SK-N-SH treated with all-trans-retinoic acid at 6 μM for 48 hours (cell line): ENCODE data around the gene OR4C5.
"Not testable (repeated sequence)": the region's sequence is repeated elsewhere in the genome, so short reads cannot be mapped to it uniquely, and the experiment has no call there.

Experiments
- ATAC-seq: fragments of 200-7000 bp; cut with Tn5 transposase; 3 replicates; pipeline ENCODE4 v1.9.1; 2020; ENCODE audit warnings: mild to moderate bottlenecking, moderate library complexity
- ARNTL ChIP-seq: fragments of 450-650 bp; formaldehyde crosslinking; IDR thresholded peaks from 2 replicates; pipeline ENCODE4 v1.5.0; 2020; ENCODE audit warnings: low read depth, mild to moderate bottlenecking, moderate library complexity, borderline replicate concordance
- BACH2 ChIP-seq: fragments of 250-450 bp; sonication (Bioruptor Pico); IDR thresholded peaks from 2 replicates; pipeline ENCODE4 v1.9.0; 2021; ENCODE audit warnings: mild to moderate bottlenecking, borderline replicate concordance
- CSDC2 ChIP-seq: fragments of 250-450 bp; sonication (Bioruptor Pico); IDR thresholded peaks from 2 replicates; pipeline ENCODE4 v1.5.0; 2020; ENCODE audit warnings: mild to moderate bottlenecking, moderate library complexity
- ESRRG ChIP-seq: fragments of 250-450 bp; sonication (Bioruptor Pico); IDR thresholded peaks from 2 replicates; pipeline ENCODE4 v1.6.1; 2021; ENCODE audit warnings: mild to moderate bottlenecking
- ISL1 ChIP-seq: fragments of 250-450 bp; sonication (Bioruptor Pico); IDR thresholded peaks from 2 replicates; pipeline ENCODE4 v2.1.2; 2022; ENCODE audit warnings: mild to moderate bottlenecking, moderate library complexity
- OSR1 ChIP-seq: fragments of 250-450 bp; sonication (Bioruptor Pico); IDR thresholded peaks from 2 replicates; pipeline ENCODE4 v1.8.0; 2022; ENCODE audit warnings: moderate library complexity, mild to moderate bottlenecking, inconsistent platforms
- RARB ChIP-seq: fragments of 250-450 bp; sonication (Bioruptor Pico); IDR thresholded peaks from 2 replicates; pipeline ENCODE4 v1.8.0; 2021; ENCODE audit warnings: mild to moderate bottlenecking, moderate library complexity
- SNAI2 ChIP-seq: fragments of 250-450 bp; sonication (Bioruptor Pico); IDR thresholded peaks from 2 replicates; pipeline ENCODE4 v1.5.0; 2020; ENCODE audit warnings: mild to moderate bottlenecking, moderate library complexity
- TCF4 ChIP-seq: fragments of 250-450 bp; sonication (Bioruptor Pico); IDR thresholded peaks from 2 replicates; pipeline ENCODE4 v1.8.0; 2021; ENCODE audit warnings: mild to moderate bottlenecking, moderate library complexity, borderline replicate concordance
- TOX ChIP-seq: fragments of 250-450 bp; sonication (Bioruptor Pico); IDR thresholded peaks from 2 replicates; pipeline ENCODE4 v1.8.0; 2021; ENCODE audit warnings: mild to moderate bottlenecking, moderate library complexity, borderline replicate concordance
- ZC3H10 ChIP-seq: fragments of 250-450 bp; sonication (Bioruptor Pico); IDR thresholded peaks from 2 replicates; pipeline ENCODE4 v1.5.1; 2021; ENCODE audit warnings: mild to moderate bottlenecking, moderate library complexity
- ZFP3 ChIP-seq: fragments of 250-450 bp; sonication (Bioruptor Pico); IDR thresholded peaks from 2 replicates; pipeline ENCODE4 v1.5.0; 2020; ENCODE audit warnings: mild to moderate bottlenecking, moderate library complexity
- ZFP30 ChIP-seq: fragments of 450-650 bp; formaldehyde crosslinking; IDR thresholded peaks from 2 replicates; pipeline ENCODE4 v1.5.0; 2022; ENCODE audit warnings: mild to moderate bottlenecking, moderate library complexity
- ZNF8 ChIP-seq: fragments of 450-650 bp; formaldehyde crosslinking; IDR thresholded peaks from 2 replicates; pipeline ENCODE4 v1.5.0; 2020; ENCODE audit warnings: mild to moderate bottlenecking, moderate library complexity
- TF ChIP-seq, protein P1 (sequence below): fragments of 250-450 bp; sonication (Bioruptor Pico); IDR thresholded peaks from 2 replicates; pipeline ENCODE4 v1.8.0; 2021; ENCODE audit warnings: low read depth, mild to moderate bottlenecking, moderate library complexity, borderline replicate concordance
- TF ChIP-seq, protein P2 (sequence below): fragments of 250-450 bp; sonication (Bioruptor Pico); IDR thresholded peaks from 2 replicates; pipeline ENCODE4 v1.5.1; 2020; ENCODE audit warnings: low read depth, mild to moderate bottlenecking, moderate library complexity
- TF ChIP-seq, protein P3 (sequence below): fragments of 250-450 bp; sonication (Bioruptor Pico); IDR thresholded peaks from 2 replicates; pipeline ENCODE4 v1.8.0; 2020; ENCODE audit warnings: mild to moderate bottlenecking, moderate library complexity, borderline replicate concordance

OR4C5 gene

DNA sequence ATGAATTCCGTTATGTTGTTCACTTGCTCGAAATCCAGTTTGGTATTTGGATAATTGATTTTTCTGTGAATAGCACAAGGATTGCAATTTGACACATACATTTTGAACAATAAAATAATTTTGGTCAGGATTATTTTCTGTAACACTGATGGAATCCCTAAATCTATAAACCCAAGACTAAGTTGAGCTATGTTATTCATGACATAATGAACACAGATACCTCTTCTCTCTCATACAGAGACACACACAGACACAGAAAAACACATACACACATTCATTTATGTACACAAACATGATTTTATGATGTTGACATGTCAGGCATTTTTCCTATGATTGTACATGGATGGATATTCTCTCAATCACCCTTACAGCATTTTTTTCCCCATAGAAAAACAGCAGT, at the start of gene OR4C5:
Gene OR4C5 (minus strand): TSS at position 101 of the 400 bp plus-strand sequence. CDS start 0 bp downstream, at position 101.
- no peak for ATAC-seq
- TF ChIP-seq SNAI2 (CRISPR knock-in tag) (no peak), RARB (CRISPR knock-in tag) (no peak), ZFP3 (no peak), ZC3H10 (CRISPR knock-in tag) (no peak), ARNTL (CRISPR knock-in tag) (no peak), ISL1 (CRISPR knock-in tag) (no peak), ZNF8 (CRISPR knock-in tag) (no peak), BACH2 (CRISPR knock-in tag) (no peak)
- TF ChIP-seq, protein P1, sequence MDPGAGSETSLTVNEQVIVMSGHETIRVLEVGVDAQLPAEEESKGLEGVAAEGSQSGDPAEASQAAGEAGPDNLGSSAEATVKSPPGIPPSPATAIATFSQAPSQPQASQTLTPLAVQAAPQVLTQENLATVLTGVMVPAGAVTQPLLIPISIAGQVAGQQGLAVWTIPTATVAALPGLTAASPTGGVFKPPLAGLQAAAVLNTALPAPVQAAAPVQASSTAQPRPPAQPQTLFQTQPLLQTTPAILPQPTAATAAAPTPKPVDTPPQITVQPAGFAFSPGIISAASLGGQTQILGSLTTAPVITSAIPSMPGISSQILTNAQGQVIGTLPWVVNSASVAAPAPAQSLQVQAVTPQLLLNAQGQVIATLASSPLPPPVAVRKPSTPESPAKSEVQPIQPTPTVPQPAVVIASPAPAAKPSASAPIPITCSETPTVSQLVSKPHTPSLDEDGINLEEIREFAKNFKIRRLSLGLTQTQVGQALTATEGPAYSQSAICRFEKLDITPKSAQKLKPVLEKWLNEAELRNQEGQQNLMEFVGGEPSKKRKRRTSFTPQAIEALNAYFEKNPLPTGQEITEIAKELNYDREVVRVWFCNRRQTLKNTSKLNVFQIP (CRISPR knock-in tag), result no peak
- TF ChIP-seq, protein P2, sequence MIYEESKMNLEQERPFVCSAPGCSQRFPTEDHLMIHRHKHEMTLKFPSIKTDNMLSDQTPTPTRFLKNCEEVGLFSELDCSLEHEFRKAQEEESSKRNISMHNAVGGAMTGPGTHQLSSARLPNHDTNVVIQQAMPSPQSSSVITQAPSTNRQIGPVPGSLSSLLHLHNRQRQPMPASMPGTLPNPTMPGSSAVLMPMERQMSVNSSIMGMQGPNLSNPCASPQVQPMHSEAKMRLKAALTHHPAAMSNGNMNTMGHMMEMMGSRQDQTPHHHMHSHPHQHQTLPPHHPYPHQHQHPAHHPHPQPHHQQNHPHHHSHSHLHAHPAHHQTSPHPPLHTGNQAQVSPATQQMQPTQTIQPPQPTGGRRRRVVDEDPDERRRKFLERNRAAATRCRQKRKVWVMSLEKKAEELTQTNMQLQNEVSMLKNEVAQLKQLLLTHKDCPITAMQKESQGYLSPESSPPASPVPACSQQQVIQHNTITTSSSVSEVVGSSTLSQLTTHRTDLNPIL (CRISPR knock-in tag), result no peak

DNA sequence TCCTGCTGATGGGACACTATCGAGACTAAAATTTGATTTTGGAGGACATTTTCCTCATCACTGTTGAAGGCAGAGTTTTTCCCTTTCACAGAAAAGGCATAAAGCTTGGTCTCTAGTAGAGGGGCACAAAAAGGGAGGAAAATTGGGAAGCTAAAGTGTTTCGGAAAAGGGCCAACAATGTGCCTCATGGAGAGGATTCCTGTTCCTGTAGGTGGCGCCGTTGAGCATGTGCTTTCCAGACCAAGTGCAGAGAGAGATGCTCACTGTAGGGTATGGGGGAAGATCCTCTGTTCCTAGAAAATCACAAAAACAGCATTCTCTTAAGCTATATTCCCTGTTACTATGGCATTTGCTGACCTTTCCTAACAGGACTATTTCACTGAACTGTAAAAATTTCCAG, 18.4 kb upstream of the OR4C5 start:
- no peak for ATAC-seq

DNA sequence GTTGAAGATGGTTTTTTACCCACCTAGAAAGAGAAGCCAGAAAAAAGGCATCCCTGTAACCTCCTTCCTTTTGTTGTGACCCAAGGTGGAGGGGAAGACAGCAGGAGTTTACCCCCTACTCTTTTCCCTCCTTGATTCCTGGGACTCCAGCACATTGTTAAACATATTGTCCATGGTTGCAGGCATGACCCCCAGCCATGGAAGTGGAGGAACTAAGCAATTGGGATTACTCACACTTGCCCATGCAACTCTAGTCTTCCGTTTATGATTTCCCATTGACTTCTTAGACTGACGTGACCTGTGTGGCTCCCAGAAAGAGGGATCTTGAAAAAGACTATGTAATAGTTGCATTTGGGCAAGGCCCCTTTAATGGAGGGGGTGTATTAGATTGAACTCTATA, 17.9 kb upstream of the OR4C5 start:
- not testable (repeated sequence) for ATAC-seq

More for the DNA sequence above, 18.4 kb upstream of the OR4C5 start:
- TF ChIP-seq, protein P3, sequence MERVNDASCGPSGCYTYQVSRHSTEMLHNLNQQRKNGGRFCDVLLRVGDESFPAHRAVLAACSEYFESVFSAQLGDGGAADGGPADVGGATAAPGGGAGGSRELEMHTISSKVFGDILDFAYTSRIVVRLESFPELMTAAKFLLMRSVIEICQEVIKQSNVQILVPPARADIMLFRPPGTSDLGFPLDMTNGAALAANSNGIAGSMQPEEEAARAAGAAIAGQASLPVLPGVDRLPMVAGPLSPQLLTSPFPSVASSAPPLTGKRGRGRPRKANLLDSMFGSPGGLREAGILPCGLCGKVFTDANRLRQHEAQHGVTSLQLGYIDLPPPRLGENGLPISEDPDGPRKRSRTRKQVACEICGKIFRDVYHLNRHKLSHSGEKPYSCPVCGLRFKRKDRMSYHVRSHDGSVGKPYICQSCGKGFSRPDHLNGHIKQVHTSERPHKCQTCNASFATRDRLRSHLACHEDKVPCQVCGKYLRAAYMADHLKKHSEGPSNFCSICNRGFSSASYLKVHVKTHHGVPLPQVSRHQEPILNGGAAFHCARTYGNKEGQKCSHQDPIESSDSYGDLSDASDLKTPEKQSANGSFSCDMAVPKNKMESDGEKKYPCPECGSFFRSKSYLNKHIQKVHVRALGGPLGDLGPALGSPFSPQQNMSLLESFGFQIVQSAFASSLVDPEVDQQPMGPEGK (CRISPR knock-in tag), result no peak
- no peak for TF ChIP-seq ZFP30 (CRISPR knock-in tag)
- no peak for TF ChIP-seq TCF4 (CRISPR knock-in tag)
- TF ChIP-seq ESRRG (CRISPR knock-in tag), result no peak
- TF ChIP-seq SNAI2 (CRISPR knock-in tag), result no peak
- TF ChIP-seq ISL1 (CRISPR knock-in tag), result no peak
- TF ChIP-seq ZC3H10 (CRISPR knock-in tag), result no peak
- TF ChIP-seq ZNF8 (CRISPR knock-in tag), result no peak

DNA sequence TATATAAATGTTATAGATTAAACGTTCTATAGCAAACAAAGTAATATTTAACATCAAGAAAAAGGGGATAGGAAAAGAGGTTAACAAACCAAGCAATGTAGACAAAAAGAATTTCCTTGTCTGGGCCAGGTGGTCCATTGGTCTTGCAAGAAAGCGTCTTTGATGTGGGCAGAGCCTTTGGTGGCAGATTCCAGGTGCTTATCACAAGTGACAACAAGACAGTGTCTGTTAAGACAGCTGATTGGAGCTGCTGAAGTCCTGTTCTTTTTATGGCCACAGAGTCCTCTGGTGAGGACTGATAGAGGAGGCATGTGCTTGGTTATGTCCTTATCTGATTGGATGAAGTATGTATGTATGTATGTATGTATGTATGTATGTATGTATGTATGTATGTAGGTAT, 5.0 kb downstream of the OR4C5 start:
- not testable (repeated sequence) for ATAC-seq

DNA sequence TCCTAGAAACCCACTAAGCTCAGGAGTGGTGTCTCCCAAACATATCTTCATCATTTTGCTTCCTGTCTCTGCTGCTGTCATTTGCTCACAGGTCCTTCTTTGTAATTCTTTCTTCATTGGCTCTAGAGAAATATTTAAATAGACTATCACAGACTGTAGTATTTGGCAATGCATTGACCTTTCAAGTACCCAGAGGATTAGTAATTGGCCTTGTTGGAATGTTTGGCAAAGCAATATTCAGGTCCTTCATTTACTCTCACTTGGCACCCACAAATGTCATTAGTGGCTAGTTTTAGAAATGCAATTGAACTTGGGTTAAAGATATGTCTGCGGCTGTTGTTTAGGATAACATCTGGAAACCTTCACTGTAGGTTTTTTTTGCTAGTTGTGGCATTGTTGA, 11.6 kb downstream of the OR4C5 start:
- no peak for TF ChIP-seq ZC3H10 (CRISPR knock-in tag)
- TF ChIP-seq ARNTL (CRISPR knock-in tag), result no peak
- TF ChIP-seq ESRRG (CRISPR knock-in tag), result no peak
- no peak for TF ChIP-seq OSR1 (CRISPR knock-in tag)
- TF ChIP-seq, protein P3 (CRISPR knock-in tag), result no peak
- no peak for TF ChIP-seq CSDC2 (CRISPR knock-in tag)
- TF ChIP-seq, protein P1 (CRISPR knock-in tag), result no peak
- TF ChIP-seq ISL1 (CRISPR knock-in tag), result no peak
- TF ChIP-seq ZFP30 (CRISPR knock-in tag), result no peak
- TF ChIP-seq RARB (CRISPR knock-in tag), result no peak
- no peak for TF ChIP-seq TOX (CRISPR knock-in tag)
- no peak for ATAC-seq
